Fibroblast of gingiva (primary cell): ENCODE results near the gene TLCD5.

Experiments used
- DNase-seq: peaks from one replicate; pipeline ENCODE4 v3.0.0-alpha.2; 2011; ENCODE audit warnings: low read depth

TLCD5 gene

DNA sequence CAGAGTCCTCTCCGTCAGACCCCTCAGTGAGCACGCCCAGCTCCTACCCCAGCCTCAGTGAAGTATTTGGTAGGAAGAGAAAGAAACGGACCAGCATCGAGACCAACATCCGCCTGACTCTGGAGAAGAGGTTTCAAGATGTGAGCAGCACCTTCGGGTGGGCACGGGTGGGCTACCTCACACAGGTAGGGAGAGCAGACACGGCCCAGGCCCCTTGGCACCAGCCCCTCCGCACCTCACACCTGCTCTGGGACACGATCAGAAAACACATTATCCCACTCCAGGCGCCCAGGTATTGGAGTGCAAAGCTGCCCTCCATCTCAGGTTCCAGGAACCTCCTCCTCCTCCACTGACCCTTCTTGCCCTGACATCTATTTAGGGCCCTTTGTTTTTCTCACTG lies 17.6 kb upstream of the TLCD5 start:
- DNase-seq: no peak

DNA sequence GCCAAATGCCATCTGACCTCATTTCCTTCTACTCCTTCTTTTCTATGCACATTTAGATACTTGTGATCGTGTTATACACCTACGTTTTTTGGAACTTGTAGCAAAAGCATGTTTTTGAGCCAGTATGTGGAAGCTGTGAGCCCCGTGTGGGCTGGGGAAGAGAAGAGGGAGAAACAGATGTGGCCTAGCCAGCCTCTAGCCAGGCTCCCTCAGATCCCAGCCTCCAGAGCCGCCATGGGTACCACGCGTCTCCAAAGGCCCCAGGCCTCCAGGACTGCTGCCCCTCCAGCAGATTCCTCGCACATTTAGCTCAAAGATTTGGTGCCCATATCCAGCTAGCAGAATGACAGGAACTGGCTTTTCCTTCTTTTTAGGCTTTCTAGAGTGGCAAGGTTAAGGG lies 17.0 kb upstream of the TLCD5 start:
- no peak for DNase-seq

DNA sequence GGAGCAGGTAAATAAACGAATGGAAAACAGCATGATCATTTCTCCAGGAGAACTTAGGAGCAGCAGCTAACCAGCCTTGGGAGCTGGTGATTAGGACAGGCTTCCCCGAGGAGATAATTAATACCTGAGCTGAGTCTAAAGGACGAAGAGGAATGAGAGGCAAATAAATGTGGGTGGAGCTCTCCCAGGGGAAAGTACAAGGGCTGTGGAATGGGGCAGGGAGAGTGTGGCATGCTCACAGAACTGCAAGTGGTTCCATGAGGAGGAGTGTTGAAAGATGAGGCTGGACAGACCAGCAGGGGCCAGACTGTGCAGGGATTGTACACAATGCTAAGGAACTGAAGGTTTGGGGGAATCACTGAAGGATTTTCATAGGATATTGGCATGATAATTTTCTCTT lies 14.2 kb upstream of the TLCD5 start:
- no peak for DNase-seq

DNA sequence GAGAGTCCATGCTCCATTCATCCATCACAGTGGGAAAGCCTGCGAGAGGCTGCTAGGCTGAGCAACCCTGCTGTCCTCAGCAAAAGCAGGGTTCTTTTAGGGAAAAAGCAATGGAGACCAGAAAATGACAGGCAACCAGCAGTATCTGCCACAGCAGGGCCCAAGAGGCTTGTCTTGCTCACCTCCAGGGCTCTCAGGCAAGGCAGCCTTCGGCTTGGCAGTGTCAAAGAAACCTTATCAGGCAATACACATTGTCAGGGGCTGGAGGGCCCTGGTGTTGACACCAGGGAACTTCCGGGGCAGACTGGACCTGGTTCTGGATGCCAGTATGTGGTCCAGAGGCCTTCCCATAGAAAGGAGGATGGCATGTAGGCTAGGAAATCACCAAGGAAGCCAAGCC lies 10.2 kb upstream of the TLCD5 start:
- no peak for DNase-seq

DNA sequence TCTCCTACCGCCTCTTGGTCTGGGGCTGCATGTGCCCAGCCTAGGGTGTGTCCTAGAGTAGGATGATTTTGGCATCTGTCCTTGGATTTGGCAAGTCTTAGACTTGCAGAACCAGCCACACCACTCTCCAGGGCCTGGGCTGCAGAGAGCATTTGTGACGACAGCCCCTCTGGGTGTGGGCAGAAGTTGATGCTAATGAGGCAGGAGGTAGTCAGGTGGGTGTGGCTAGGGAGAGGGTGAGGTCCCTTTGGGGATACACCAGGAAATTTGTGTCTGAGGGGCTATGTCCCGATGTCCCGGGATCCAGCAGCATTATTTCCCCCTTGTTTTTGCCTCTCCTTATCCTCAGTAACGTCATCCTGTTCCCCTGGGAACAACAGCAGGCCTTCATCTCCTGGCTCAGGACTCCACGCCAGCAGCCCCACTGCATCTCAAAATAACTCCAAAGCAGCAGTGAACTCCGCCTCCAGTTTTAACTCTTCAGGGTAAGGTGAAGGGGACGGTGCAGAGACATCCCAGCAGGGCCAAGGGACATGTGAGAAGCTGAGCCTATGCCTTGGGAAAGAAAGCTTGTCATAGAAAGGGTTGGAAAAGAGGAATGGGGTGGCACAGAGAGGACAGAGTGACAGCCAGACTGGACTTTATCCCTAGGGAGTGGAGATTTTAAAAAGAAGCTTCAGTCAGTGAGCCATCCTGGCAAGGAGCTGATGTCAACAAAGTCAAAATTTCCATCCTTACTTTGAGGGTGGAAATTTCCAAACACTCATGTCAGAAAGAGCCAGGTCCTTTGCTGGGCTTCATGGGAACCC lies 8.0 kb upstream of the TLCD5 start:
- DNase-seq: peak; percentile 38

DNA sequence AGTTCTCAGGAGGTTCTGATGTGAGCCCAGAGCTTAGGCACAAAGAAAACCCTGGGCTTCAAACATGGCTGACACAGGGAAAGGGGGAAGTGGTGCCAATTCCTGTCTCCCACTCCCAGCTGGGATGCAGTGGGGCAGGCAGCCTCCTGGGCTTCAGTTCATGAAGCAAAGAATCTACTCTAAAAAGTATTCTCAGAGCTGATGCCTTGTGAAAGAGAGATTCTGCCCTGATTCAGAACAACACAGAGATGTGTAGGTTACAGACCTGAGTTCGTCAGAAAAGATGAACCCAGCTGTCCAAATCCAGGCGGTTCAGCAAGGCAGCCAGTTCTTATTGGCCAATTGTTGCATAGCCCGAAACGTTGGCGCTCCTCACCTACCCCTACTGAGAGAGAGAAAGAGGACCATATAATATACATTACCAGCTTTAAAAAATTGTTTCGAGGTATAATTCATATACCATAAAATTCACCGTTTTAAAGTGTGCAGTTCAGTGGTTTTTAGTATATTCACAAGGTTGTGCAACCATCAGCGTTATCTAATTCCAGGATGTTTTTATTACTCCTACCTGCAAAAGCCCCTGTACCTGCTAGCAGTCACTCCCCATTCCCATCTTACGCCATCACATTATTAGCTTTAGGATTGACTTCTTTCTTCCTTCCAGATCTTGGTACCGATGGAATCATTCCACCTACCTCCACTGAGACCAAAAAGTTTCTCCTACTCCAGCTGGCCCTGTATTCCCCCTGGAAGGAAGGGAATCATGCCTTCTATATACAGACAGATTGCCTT lies 7.2 kb upstream of the TLCD5 start:
- DNase-seq: no peak

DNA sequence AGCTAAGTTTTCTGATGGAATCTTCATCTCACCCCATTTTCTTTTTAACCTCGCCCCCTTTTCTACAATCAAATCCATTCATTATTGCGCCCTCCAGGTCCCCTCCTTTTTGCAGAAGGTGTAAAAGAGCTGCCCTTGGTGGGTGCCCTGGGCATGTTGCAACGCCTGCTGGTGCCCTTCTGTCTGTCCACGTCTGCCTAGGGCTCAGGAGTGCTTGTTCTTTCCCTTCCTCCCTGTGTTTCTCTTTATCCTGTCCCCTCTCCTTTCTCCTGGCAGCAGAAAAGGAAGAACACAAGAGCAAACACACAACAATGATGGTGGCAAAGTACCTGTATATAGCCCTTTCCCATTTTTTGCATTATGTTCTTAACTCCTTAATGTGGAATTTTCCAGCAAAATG lies 6.2 kb upstream of the TLCD5 start:
- no peak for DNase-seq

DNA sequence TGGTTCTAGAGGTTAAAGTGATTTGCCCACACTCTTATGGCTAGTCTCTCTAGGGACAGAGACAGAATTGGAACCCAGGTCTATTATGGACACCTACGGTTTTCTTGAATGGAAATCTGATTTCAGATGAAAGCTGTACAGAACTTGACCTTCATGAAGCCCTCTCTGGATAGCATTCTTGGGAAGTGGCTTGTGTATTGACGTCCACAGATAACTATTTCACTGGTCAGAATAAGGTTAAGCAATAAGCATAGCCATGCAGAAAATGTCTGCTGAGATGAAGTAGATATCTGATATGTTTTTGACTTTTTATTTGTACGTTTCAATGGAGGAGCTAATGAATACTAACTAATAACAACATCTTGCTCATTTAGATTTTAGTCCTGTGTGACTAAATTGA lies 1.1 kb downstream of the TLCD5 start:
- DNase-seq: peak; percentile 77

DNA sequence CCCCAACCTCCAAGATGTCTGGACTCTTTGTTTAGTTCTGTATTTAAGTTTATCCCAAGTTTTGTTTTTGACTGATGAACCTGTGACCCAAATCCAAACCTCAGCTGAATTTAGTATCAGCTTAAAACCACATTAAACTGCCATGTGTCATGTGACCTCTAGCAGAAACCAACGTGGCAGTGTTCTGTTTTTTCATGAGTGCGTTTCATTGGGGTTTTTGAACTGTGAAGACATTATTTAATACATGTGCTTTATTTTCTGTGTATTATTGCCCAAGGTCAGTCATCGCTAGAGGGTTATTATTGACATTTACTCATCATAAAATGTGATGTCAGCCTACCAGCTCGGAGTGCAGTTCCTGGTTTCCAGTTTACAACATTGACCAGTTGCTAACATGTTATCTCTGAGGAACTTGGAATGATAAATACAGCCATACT lies 1.8 kb downstream of the TLCD5 start:
- no peak for DNase-seq

DNA sequence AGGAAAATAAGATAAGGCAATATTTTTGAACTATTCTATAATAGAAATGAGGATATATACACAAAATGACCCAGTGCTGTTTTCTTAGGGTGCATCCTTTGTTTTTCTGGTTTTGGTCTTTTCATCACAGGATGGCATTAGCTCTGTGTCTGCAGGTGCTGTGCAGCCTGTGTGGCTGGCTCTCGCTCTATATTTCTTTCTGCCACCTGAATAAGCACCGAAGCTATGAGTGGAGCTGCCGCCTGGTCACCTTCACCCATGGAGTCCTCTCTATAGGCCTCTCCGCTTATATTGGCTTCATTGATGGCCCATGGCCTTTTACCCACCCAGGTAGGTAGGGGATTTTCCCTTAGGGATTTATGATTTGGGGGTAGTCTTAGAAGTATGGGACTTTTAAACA lies 2.2 kb downstream of the TLCD5 start:
- no peak for DNase-seq

DNA sequence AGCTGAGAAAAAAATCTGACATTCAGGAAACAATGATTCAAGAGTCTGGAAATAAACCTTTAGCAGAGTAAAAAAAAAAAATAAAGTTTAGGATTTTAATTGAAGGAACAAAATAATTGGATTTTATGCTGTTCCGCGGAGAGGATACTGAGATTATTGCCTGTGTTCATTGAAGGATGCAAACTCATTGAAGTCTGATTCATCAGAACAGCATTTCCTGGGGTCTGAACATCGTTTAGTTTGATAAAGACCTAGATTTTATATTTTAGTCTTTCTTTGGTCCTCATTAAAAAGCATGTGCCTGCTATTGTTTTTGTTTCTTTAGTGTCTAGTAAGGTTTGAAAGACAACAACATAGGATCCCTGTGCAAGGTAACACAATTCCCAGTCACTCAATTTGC lies 4.5 kb downstream of the TLCD5 start:
- no peak for DNase-seq

DNA sequence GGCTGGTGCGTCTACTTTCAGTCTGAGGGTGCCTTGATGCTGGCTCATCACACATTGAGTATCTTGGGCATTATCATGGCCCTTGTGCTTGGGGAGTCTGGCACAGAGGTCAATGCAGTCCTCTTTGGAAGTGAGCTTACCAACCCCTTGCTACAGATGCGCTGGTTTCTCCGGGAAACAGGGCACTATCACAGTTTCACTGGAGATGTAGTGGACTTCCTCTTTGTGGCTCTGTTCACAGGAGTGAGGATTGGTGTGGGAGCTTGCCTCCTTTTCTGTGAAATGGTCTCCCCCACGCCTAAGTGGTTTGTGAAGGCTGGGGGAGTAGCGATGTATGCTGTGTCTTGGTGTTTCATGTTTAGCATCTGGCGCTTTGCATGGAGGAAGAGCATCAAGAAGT lies 4.9 kb downstream of the TLCD5 start:
- DNase-seq: no peak

DNA sequence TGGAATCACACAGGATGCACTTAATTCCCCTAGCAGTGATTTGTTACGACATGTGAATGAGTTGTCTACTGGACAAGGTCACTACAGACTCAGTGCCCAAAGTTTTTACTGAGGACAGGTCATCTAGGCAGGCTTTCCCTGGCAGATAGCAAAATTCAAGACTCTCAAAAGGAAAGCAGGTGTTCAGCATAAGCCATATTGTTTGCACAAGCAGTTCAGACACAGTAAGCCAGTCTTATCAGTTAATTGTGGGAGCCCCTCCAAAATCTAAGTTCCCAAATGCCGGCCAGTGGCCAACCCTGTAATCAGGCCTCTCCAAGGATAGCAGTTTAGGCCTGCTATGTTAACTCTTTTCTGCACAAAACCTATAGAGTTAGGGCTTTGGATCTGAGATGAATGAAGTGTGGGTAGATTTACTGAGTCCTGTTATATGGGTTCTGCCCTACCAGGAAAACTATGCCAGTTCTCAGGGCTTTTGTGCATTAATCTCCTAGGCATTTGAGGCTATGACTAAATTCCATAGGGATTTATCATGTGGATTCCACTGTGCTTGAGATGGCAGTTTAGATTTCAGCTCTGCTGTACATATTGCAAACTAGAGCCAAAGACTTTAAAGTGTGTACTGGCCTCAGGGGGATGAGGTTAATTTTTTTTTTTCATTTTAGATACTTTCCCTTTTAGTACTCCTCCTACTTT lies 6.3 kb downstream of the TLCD5 start:
- DNase-seq: peak; percentile 94

DNA sequence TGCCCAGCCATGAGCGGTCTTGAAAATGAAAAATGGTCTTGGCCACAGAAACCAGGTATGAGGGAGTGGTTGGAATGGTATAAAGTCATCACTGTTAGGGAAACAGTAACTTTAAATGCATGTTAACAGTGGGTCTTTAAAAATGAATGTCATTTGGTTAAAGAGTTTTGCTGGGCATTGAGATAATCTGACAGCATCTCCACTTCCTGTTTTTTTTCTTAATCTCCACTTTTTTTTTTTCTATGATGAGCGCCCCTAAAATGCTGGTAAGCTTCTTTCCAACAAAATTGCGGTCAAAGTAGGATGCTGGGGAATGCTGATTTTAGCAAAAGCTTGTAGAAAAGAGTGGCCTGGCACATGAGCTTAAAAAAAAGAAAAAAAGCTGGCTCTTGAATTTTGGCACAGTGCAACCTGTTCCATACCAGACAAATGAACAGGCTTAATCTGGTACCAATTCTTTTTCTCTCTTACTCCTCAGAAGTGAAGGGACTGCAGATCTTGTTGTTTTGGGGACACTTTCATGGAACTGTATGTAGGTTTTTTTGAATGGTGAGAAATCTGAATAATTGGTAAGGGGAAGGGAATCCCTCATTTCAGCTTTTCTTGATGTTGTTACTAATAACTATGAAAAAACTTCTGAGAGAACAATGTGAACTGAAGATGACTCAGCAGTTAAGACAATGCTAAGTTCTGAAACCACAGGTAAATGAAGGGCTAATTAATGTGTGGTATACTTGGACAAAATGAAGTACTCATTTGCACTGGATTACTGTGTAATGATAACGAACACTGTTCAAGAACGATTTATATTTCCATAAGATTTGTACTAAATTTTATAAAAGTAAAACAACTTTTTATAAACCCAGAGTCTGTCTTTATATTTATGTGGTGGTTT lies 8.0 kb downstream of the TLCD5 start:
- peak; percentile 73 for DNase-seq

DNA sequence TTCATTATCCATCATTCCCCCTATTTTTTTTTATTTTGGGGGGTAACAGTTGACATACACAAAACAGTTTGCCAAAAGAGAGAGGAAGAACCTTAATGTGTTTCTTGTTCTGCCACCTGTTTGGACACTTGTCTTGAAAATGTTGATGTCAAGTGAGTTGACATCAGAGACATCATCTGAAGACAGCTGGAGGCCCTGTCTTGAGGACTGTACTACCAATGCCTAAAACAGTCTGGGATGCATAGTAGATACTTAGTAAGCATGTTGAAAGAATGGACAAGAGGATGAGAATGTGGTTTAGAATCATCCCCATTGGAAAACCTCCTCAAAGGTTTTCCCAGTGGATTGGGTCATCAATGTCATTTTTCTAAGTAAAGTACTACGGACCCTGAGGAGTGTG lies 8.7 kb downstream of the TLCD5 start:
- no peak for DNase-seq

DNA sequence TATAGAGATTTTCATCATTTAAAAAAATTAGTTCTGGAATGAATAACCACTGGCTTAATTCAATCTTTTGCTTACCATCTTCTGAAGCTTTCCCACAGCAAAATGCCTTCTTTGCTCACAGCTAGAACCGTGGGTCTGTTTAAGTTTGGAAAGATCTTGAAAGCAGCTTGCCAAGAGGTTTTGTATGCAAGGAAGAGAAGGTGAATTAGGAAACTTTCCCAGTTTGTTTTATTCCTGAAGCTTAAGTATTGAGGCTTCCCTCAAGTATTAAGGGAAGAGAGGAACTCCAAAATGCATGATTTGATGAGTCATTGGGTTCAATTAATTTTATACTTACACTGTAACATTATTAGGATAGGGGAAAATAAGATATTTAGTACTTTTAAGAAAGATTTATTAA lies 9.2 kb downstream of the TLCD5 start:
- DNase-seq: no peak

DNA sequence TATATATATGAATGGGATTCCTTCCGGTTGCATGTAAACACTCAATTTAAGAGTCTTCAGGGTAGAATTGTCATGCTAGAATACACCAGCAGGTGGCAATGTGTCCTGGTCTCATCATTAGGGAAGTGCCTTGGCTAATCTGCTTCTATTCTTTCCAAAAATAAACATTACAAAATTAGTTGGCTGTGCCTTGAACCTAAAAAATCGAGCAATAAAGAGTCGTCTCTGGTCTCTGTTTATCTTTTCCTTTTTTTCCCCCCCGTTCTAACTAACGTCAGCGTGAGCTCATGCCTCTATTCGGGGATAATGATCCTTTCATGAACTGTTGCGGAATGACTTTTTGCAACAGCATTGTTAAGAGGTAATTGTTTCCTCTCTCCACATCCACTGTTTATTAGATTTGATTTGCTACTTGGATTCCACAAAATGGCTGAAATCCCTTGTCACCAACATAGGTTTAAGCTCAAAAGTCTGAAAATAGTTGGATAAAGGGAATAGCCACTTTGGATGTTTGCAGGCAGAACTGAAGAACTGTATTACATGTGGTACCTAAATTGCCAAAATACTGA lies 9.9 kb downstream of the TLCD5 start:
- peak; percentile 97 for DNase-seq

DNA sequence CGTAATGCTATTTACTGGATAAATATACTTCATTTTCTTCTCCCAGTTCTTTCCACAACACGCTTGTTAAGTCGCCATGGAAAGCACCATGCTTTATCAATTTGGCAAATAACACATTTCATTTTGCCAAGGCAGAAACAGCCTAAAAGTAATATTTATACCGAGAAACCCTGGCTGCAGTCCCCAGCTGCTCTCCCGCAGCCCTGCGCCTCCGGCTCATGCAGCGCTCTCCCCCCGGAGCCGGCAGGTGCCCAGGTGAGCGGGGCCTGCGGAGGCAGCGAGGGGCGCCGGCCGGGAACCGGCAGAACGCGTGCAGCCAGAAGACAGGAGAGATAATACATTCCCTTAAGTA lies 10.4 kb downstream of the TLCD5 start:
- no peak for DNase-seq

DNA sequence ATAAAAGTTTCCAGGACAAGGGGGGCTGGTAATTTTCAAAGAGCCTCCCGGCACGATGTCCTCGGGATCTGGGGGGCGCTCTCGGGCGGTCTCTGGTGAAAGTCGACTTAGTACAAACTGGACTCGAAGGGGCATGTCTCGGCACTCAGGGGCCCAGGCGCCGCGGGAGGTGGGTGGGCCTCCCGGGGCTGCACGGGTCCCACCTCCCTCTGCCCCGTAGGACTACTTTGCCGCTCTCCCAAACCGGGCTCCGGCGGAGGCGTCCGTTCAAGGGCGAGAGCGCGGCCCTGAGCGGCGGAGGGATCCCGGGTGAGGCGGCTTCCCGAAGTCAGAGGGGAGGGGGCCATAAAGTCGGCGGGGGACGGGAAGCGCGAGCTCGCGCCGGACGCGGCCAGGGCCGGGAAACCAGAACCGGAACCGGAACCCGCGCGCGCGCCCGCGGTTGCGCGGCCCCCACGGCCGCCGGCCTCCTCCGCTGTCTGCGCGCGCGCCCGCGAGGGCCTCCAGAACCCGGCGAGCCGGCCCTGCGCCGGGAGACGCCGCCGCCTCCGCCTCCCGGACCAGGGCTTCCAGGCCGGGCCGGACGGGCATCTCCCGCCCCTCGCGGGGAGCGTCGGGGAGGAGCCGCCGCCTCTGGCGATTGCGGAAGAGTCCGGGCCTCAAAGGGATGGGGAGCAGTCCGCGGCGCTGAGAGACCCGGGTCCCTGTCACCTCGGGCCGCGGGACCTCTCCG lies 11.0 kb downstream of the TLCD5 start, which contains the start of gene ARHGEF12:
ARHGEF12 (plus strand) TSS at position 506 of the 733 bp plus-strand sequence. CDS start 831 bp downstream, outside the sequence.
- DNase-seq: peak; percentile 100

DNA sequence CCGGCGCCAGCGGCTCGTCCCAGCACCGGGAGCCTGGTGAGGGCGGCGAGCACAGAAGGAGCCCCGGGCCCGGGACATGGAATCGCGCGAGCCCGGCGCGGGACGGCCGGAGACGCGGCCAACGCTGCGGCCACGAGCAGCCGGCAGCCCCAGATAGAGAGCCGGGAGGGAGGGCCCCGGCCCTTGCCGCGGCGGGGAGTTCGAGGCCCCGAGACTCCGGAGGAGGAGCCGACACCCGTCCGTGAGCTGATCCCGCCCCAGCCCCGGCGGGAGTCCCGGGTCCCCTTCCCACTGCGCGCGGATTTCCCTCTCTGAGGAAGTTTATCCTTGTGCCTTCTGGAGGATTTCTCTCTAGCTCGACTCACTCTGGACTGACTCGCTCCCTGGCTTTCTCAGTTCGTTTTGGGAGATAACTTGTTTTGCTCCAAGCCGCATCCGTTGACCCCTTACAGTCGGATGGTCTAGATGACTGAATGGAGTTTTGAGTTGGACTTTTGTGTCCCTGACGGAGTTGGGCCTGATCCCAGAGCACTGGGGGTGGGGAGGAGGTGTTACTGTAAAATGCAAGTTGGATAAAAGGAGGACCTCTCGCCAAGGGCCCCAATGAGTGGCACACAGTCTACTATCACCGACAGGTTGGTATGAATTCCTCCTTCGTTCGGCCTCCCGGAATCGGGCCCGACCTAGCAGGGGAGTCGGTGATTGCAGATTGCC lies 11.7 kb downstream of the TLCD5 start:
- no peak for DNase-seq
